ENCODE results near the gene NTHL1.

The NTHL1 gene

GRCh38 chr16:1990351-1991134 lies 57.1 kb downstream of the NTHL1 start:
- CTCF ChIA-PET: interaction anchor here (0.6 to 1.6 kb wide), 2 partner anchors 13 to 130 kb away, joined by 3 to 8 read pairs; no protein-coding TSS in a partner anchor
- peaks cover 3% of the 10 kb centered on the region for H3K4me1 ChIP-seq (ENCODE audit: control insufficient read depth, insufficient read depth, low read length)
- no peaks in the 10 kb centered on the region for H3K9me3 ChIP-seq (ENCODE audit: control insufficient read depth, insufficient read depth, low read depth, low read length)
- peaks cover 0 to 18% of the 10 kb centered on the region in 2 experiments; a peak in 1 of 3 replicates for H3K36me3 ChIP-seq (ENCODE audit: control insufficient read depth in 2 of 2, insufficient read depth in 1 of 2, low read length in 2 of 2)
- no peak overlapping the region; the same call in 1 of the 2 replicates for H3K27ac ChIP-seq (ENCODE audit: extremely low read depth, low read depth, low read length)
- H3K4me3 ChIP-seq (ENCODE audit: low read depth, low read length): peak overlapping the region; percentile 45
- POLR2A ChIA-PET: interaction anchor here (0.8 to 1.7 kb wide), 3 partner anchors 19 to 162 kb away, joined by 3 to 8 read pairs (median 6); partner anchors contain the start of genes RPS2 and TBL3
- TF ChIP-seq KLF16 (tag by site-specific recombination; IDR thresholded peaks at IDR 0.05) (0 out of 2 replicates have a peak, but pooled peaks have one; percentile 62), ZNF350 (tag by site-specific recombination; IDR thresholded peaks at IDR 0.05) (no peak), ZNF433 (tag by site-specific recombination; IDR thresholded peaks at IDR 0.05; ENCODE audit: low read depth) (no peak), KLF8 (tag by site-specific recombination; IDR thresholded peaks at IDR 0.05) (peak; percentile 46; the same call in 1 of the 2 replicates), OVOL3 (tag by site-specific recombination; IDR thresholded peaks at IDR 0.05) (no peak), KLF9 (tag by site-specific recombination; IDR thresholded peaks at IDR 0.05; ENCODE audit: low read depth) (peak; percentile 90), ZEB2 (tag by site-specific recombination; IDR thresholded peaks at IDR 0.05) (peak; percentile 65), ZBTB49 (tag by site-specific recombination; IDR thresholded peaks at IDR 0.05; ENCODE audit: low read depth) (no peak), PRDM1 (tag by site-specific recombination; IDR thresholded peaks at IDR 0.05) (no peak), ZNF785 (tag by site-specific recombination; IDR thresholded peaks at IDR 0.05) (no peak), KLF17 (tag by site-specific recombination; IDR thresholded peaks at IDR 0.05) (peak; percentile 87), ZBTB21 (tag by site-specific recombination; IDR thresholded peaks at IDR 0.05) (peak; percentile 21; the same call in 1 of the 2 replicates), ZNF24 (tag by site-specific recombination; IDR thresholded peaks at IDR 0.05) (peak; percentile 28; the same call in 1 of the 2 replicates), ZNF184 (tag by site-specific recombination; IDR thresholded peaks at IDR 0.05) (no peak), ZNF629 (tag by site-specific recombination; IDR thresholded peaks at IDR 0.05) (peak; percentile 75), ZNF239 (tag by site-specific recombination; IDR thresholded peaks at IDR 0.05) (no peak), ZSCAN18 (tag by site-specific recombination; IDR thresholded peaks at IDR 0.05) (no peak), ZBTB11 (tag by site-specific recombination; conservative IDR thresholded peaks at IDR 0.05; ENCODE audit: low read depth) (no peak), FEZF1 (tag by site-specific recombination; IDR thresholded peaks at IDR 0.05) (no peak), ZNF548 (tag by site-specific recombination; IDR thresholded peaks at IDR 0.05) (no peak), ZNF366 (tag by site-specific recombination; conservative IDR thresholded peaks at IDR 0.05) (no peak; the same call in 1 of the 2 replicates), ZBTB8A (tag by site-specific recombination; IDR thresholded peaks at IDR 0.05) (peak; percentile 20; the same call in 1 of the 2 replicates), SP7 (tag by site-specific recombination; IDR thresholded peaks at IDR 0.05) (peak; percentile 50; the same call in 1 of the 2 replicates), ZNF214 (tag by site-specific recombination; IDR thresholded peaks at IDR 0.05; ENCODE audit: borderline replicate concordance) (no peak), PBX3 (CRISPR knock-in tag; IDR thresholded peaks at IDR 0.05) (0 out of 2 replicates have a peak, but pooled peaks have one; percentile 43), KLF10 (tag by site-specific recombination; IDR thresholded peaks at IDR 0.05) (peak; percentile 72), ZXDB (tag by site-specific recombination; IDR thresholded peaks at IDR 0.05) (peak; percentile 53; the same call in 1 of the 2 replicates), ZNF292 (tag by site-specific recombination; IDR thresholded peaks at IDR 0.05; ENCODE audit: borderline replicate concordance, low read depth) (no peak), ZFP37 (tag by site-specific recombination; IDR thresholded peaks at IDR 0.05) (peak; percentile 22; the same call in 1 of the 2 replicates)
